Stimulated activated CD8-positive, alpha-beta memory T cell treated with anti-CD3 and anti-CD28 coated beads, Interleukin-4, amount 100 ng/mL, for 1 hour (primary cell): ENCODE data around the gene SLC47A1.
"Not testable (repeated sequence)": the region's sequence is repeated elsewhere in the genome, so short reads cannot be mapped to it uniquely, and the experiment has no call there.

Experiments used
- DNase-seq, 2 donors: peaks; one replicate each; pipeline ENCODE4 v3.0.0-alpha.2; 2020; ENCODE audit warnings: low read depth in 2 of 2, low spot score in 1 of 2

The SLC47A1 gene

GRCh38 chr17:19533718-19534561 lies at the start of gene SLC47A1:
Gene SLC47A1, plus strand, starts transcription at chr17:19533854. Its CDS starts 86 bp downstream, at chr17:19533940.
- no peak for DNase-seq

GRCh38 chr17:19485800-19486340 lies 47.8 kb upstream of the SLC47A1 start:
- DNase-seq = no peak

- no peak for DNase-seq
Measured at GRCh38 chr17:19486351-19487023, 47.2 kb upstream of the SLC47A1 start.

GRCh38 chr17:19487024-19487600 lies 46.5 kb upstream of the SLC47A1 start:
- DNase-seq = no peak

GRCh38 chr17:19492141-19492540 lies 41.5 kb upstream of the SLC47A1 start:
- DNase-seq = no peak

GRCh38 chr17:19494961-19495806 lies 38.5 kb upstream of the SLC47A1 start:
- DNase-seq = no peak

GRCh38 chr17:19495828-19496528 lies 37.7 kb upstream of the SLC47A1 start:
- DNase-seq = no peak

- no peak for DNase-seq
Measured at GRCh38 chr17:19497624-19498023, 36.0 kb upstream of the SLC47A1 start.

- DNase-seq = no peak
Measured at GRCh38 chr17:19501219-19501618, 32.4 kb upstream of the SLC47A1 start.

- DNase-seq = no peak
Measured at GRCh38 chr17:19502517-19502916, 31.1 kb upstream of the SLC47A1 start.

- not testable (repeated sequence) for DNase-seq
Measured at GRCh38 chr17:19505561-19505960, 28.1 kb upstream of the SLC47A1 start.

- DNase-seq = peak; percentile 79 to 82
Measured at GRCh38 chr17:19507775-19508576, 25.7 kb upstream of the SLC47A1 start.

GRCh38 chr17:19508577-19508867 lies 25.1 kb upstream of the SLC47A1 start:
- no peak for DNase-seq

- not testable (repeated sequence) for DNase-seq
Measured at GRCh38 chr17:19509281-19509852, 24.3 kb upstream of the SLC47A1 start.

- DNase-seq = no peak
Measured at GRCh38 chr17:19510903-19511302, 22.8 kb upstream of the SLC47A1 start.

- peak; percentile 14 to 47 for DNase-seq
Measured at GRCh38 chr17:19513897-19514488, 19.7 kb upstream of the SLC47A1 start.

- DNase-seq = no peak
Measured at GRCh38 chr17:19517699-19518098, 16.0 kb upstream of the SLC47A1 start.

GRCh38 chr17:19519388-19520291 lies 14.0 kb upstream of the SLC47A1 start:
- not testable (repeated sequence) for DNase-seq
